Measurements from ENCODE around the gene CEMIP.

Gene CEMIP

DNA sequence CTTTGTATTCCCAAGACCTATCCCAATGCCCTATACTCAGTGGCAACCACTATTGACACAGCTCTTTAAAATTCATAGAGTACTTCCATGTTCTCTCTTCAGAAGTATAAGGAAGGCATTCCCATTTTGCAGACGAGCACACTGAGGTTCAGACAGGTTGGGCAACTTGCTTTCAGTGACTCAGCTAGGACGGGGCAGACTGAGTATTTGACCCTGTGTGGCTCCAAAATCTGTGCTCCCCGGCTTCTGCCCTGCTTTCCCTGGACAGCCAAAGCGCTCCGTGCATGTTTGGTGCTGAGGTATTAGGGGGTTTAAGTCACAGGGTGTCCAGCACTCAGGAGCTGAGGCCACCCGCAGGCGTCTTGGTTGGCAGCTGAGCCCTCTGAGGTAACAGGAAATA lies 59.5 kb downstream of the CEMIP start:
- no peaks in the 10 kb centered on the region for H3K36me3 ChIP-seq (ENCODE audit: control insufficient read depth in 1 of 2, insufficient read depth in 2 of 2, low read length in 2 of 2)
- H3K4me1 ChIP-seq (ENCODE audit: control insufficient read depth in 1 of 2, insufficient read depth in 2 of 2, low read length in 2 of 2): peaks cover 0 to 34% of the 10 kb centered on the region in 2 donors
- no peak overlapping the region for H3K4me3 ChIP-seq (ENCODE audit: low read depth in 1 of 2, low read length in 2 of 2)
- no peak overlapping the region for H3K27ac ChIP-seq (ENCODE audit: low read length)
- no peaks in the 10 kb centered on the region for H3K27me3 ChIP-seq (ENCODE audit: low read depth, low read length)
- no peaks in the 10 kb centered on the region for H3K9me3 ChIP-seq (ENCODE audit: control insufficient read depth in 1 of 2, low read length in 2 of 2)

DNA sequence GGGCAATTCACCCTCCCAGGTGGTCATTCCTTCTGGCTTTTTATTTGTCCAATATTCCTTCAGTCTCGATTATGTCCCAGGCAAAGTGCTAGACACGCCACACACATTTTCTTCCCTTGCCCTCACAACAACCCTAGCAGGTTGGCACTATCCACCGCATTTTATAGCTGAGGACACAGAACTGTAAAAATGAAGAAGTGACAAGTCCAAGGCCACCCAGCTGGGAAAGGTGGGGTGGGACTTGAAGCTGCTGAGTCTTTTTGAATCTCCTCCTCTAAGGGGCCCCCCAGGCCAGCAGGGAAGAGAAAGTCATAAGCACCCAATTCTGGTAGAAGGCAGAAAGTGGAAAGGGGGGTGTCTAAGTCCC lies 60.6 kb downstream of the CEMIP start:
- Histone ChIP-seq H3K4me3 (ENCODE audit: low read depth in 1 of 2, low read length in 2 of 2) (no peak overlapping the region), H3K27me3 (ENCODE audit: low read depth, low read length) (no peaks in the 10 kb centered on the region), H3K27ac (ENCODE audit: low read length) (no peak overlapping the region), H3K36me3 (ENCODE audit: control insufficient read depth in 1 of 2, insufficient read depth in 2 of 2, low read length in 2 of 2) (no peaks in the 10 kb centered on the region), H3K4me1 (ENCODE audit: control insufficient read depth in 1 of 2, insufficient read depth in 2 of 2, low read length in 2 of 2) (peaks cover 0 to 45% of the 10 kb centered on the region in 2 donors), H3K9me3 (ENCODE audit: control insufficient read depth in 1 of 2, low read length in 2 of 2) (no peaks in the 10 kb centered on the region)

DNA sequence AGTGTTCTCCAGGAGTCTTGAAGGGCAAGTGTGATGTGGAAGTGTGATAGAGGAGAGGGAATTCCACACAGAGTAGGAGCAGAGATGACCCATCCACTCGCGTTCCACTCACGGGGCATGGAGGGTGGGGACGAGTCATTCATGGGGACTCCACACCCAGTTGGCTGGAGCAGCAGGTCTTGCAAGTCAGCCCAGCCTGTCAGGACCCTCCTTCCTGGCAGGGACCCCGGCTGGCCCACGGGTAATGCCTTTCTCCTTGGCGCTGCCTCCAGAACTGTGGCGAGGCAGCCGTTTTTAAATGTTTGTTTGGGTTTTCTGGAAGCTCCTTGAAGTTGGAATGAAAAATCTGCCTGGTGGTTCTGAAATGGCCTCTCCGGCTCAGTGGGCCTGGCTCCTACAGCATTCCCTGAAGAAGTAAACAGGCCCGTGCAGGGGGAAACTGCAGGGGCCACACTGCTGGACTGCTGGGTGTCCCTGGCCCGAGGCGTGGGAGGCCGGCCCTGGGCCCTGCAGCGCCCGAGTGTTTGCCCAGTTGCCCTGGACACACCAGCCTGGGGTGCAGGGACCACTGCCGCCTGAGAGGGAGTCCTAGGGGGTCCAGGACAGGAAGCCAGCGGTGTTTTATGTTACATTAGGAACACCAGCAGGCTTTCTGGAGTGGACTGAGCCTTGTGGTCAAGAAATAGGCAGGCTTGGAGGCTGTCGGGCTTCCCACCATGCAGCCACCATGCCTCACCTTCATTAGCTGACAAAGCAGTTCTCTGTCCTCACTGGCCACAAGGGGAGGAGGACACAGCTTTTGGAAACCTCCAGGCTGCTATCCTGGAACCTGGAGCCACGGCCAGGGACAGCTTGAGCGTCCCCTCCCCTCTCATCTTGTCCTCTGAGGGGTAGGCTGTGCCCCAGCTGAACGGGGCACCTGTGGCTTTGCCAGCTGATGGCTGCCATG lies 61.3 kb downstream of the CEMIP start:
- Histone ChIP-seq H3K9me3 (ENCODE audit: control insufficient read depth in 1 of 2, low read length in 2 of 2) (no peaks in the 10 kb centered on the region), H3K4me1 (ENCODE audit: control insufficient read depth in 1 of 2, insufficient read depth in 2 of 2, low read length in 2 of 2) (peaks cover 0 to 42% of the 10 kb centered on the region in 2 donors), H3K36me3 (ENCODE audit: control insufficient read depth in 1 of 2, insufficient read depth in 2 of 2, low read length in 2 of 2) (no peaks in the 10 kb centered on the region), H3K27me3 (ENCODE audit: low read depth, low read length) (no peaks in the 10 kb centered on the region), H3K27ac (ENCODE audit: low read length) (no peak overlapping the region), H3K4me3 (ENCODE audit: low read depth in 1 of 2, low read length in 2 of 2) (no peak overlapping the region)

DNA sequence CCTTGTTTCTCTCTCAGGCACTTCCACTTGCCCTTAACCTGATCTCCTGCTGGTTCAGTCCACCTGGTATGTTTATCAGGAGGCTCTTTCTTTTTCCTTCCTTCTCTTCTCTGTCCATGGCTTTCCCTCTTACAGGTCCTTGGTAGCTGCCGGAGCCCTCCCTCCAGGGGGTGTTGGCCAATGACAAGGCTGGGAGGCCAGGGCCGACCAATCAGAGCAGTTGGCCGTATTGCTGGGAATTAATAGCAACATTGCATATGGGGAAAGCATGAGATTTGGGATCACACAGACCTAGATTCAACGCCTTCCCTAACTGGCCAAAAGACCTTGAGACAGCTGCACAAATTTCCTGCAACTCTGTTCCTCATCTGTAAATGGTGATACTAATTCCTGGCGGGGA lies 62.4 kb downstream of the CEMIP start:
- Histone ChIP-seq H3K9me3 (ENCODE audit: control insufficient read depth in 1 of 2, low read length in 2 of 2) (no peaks in the 10 kb centered on the region), H3K27me3 (ENCODE audit: low read depth, low read length) (no peaks in the 10 kb centered on the region), H3K27ac (ENCODE audit: low read length) (no peak overlapping the region), H3K4me3 (ENCODE audit: low read depth in 1 of 2, low read length in 2 of 2) (no peak overlapping the region), H3K36me3 (ENCODE audit: control insufficient read depth in 1 of 2, insufficient read depth in 2 of 2, low read length in 2 of 2) (no peaks in the 10 kb centered on the region), H3K4me1 (ENCODE audit: control insufficient read depth in 1 of 2, insufficient read depth in 2 of 2, low read length in 2 of 2) (peaks cover 0 to 42% of the 10 kb centered on the region in 2 donors)

DNA sequence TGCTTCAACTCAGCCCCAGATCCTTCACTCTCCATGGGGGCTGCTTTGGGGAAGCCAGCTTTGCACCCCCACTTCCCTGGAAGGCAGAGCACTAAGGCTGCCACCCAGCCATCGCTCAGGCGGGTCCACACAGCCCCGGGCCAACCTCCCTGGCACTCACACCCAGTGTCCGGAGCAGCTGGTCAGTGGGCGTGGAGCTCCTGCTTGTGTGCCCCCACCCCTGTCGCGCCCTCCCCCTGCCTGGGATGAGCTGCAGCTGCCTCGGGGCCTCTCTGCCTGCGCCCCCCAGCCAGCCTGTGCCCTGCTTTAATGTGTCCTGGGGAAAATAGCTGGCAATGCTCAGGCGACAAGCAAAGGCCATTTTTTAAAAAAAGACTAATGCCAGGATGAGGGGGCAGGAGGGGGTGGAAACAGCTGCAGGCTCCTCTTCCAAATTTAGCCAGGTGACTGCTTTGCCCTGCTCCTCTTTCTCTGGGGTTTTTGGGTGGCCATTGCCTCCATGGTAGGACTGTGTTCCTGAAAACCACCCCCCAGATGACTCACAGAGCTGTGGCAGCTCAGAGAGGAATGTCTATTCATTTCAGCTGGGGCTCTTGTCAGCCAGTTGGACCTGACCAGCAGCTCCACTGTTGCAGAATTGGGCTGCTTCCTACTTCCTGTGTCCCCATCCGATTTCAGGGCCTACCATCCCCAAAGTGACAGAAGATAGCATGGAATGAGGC lies 65.0 kb downstream of the CEMIP start:
- Histone ChIP-seq H3K9me3 (ENCODE audit: control insufficient read depth in 1 of 2, low read length in 2 of 2) (no peaks in the 10 kb centered on the region), H3K27ac (ENCODE audit: low read length) (no peak overlapping the region), H3K4me1 (ENCODE audit: control insufficient read depth in 1 of 2, insufficient read depth in 2 of 2, low read length in 2 of 2) (peaks cover 0 to 20% of the 10 kb centered on the region in 2 donors), H3K4me3 (ENCODE audit: low read depth in 1 of 2, low read length in 2 of 2) (no peak overlapping the region), H3K27me3 (ENCODE audit: low read depth, low read length) (no peaks in the 10 kb centered on the region), H3K36me3 (ENCODE audit: control insufficient read depth in 1 of 2, insufficient read depth in 2 of 2, low read length in 2 of 2) (no peaks in the 10 kb centered on the region)

DNA sequence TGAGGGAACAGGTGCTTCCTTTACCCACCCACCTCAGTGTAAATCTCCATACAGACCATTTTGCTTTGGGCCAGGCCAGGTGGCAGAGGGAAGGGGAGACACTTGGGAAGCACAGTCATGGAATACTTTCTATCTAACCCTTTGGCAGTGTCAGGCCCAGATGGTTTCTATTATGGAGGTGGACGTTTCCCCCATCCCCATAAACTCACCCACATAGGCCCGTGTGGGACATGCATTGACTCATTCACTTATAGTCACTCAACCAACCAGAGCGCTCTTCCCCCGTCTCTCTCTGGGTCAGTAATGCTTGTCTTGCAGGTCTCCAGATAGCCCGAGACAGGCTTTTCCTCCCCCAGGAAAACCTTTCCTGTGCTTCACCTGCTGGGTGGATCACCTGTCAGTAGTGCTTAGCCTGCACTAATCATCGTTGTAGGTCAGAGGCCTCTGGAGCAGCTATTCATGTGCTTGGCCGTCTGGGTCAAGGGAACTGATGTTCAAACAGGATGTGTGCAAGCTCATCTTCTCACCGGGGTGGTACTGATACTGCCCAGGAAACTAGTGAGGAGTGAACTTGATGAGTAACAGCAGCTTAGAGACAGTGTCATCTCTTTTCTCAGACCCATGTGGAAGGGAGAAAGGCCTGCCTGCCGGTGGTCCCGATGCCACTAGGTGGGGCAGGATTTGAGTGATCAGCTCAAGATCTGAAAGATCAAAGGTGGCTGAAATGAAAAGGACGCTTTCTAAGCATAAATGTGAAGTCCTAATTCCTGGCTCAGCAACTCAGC lies 67.1 kb downstream of the CEMIP start:
- no peaks in the 10 kb centered on the region for H3K27me3 ChIP-seq (ENCODE audit: low read depth, low read length)
- no peak overlapping the region for H3K27ac ChIP-seq (ENCODE audit: low read length)
- no peaks in the 10 kb centered on the region for H3K36me3 ChIP-seq (ENCODE audit: control insufficient read depth in 1 of 2, insufficient read depth in 2 of 2, low read length in 2 of 2)
- peaks cover 0 to 12% of the 10 kb centered on the region in 2 donors for H3K4me1 ChIP-seq (ENCODE audit: control insufficient read depth in 1 of 2, insufficient read depth in 2 of 2, low read length in 2 of 2)
- H3K4me3 ChIP-seq (ENCODE audit: low read depth in 1 of 2, low read length in 2 of 2): no peak overlapping the region
- no peaks in the 10 kb centered on the region for H3K9me3 ChIP-seq (ENCODE audit: control insufficient read depth in 1 of 2, low read length in 2 of 2)

DNA sequence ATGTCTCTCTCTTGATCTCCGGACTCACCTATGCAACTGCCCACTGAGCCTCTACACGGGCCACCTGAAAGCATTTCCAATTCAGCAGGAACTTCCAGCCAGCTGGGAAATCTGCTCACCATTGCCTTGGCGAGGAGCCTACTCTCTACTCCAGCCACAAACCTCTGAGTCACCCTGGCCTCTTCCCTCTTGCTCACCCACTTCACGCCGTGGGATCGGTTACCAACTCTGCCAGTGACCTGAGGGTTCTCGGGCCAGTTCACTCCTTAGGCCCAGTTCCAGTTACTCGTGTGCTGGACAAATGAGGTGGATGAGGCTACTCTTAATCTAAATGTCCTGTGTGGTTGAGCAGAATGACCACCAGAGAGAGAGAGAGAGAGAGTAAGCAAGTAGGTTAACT lies 70.1 kb downstream of the CEMIP start:
- Histone ChIP-seq H3K27ac (ENCODE audit: low read length) (no peak overlapping the region), H3K4me3 (ENCODE audit: low read depth in 1 of 2, low read length in 2 of 2) (no peak overlapping the region), H3K27me3 (ENCODE audit: low read depth, low read length) (no peaks in the 10 kb centered on the region), H3K4me1 (ENCODE audit: control insufficient read depth in 1 of 2, insufficient read depth in 2 of 2, low read length in 2 of 2) (peaks cover 0 to 8% of the 10 kb centered on the region in 2 donors), H3K9me3 (ENCODE audit: control insufficient read depth in 1 of 2, low read length in 2 of 2) (no peaks in the 10 kb centered on the region), H3K36me3 (ENCODE audit: control insufficient read depth in 1 of 2, insufficient read depth in 2 of 2, low read length in 2 of 2) (no peaks in the 10 kb centered on the region)

DNA sequence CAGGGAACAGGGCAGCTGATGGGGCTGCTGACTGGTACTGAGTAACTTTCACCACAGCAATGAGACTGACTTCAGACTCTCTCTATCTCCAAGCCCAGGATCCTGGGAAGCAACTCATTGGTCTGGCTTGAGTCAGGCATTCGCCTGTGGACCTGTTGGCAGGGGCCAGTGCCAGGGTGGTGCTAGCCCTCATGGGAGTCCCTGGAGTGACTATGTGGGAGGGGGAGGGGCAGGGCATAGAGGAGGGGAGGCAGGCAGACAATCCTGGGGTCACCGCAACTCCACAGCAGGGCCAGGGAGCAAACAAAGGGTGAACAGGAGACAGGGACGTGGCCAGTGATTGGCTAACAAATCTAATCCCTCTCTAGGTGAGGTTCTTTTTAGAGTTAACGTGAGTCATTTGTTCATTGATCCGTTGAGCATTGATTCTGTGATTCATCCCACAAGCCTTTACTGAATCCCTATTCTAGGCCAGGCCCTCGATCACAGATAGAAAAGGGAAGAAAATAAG lies 71.8 kb downstream of the CEMIP start:
- Histone ChIP-seq H3K4me1 (ENCODE audit: control insufficient read depth in 1 of 2, insufficient read depth in 2 of 2, low read length in 2 of 2) (peaks cover 0 to 10% of the 10 kb centered on the region in 2 donors), H3K36me3 (ENCODE audit: control insufficient read depth in 1 of 2, insufficient read depth in 2 of 2, low read length in 2 of 2) (no peaks in the 10 kb centered on the region), H3K9me3 (ENCODE audit: control insufficient read depth in 1 of 2, low read length in 2 of 2) (no peaks in the 10 kb centered on the region), H3K27me3 (ENCODE audit: low read depth, low read length) (no peaks in the 10 kb centered on the region), H3K4me3 (ENCODE audit: low read depth in 1 of 2, low read length in 2 of 2) (no peak overlapping the region), H3K27ac (ENCODE audit: low read length) (no peak overlapping the region)

DNA sequence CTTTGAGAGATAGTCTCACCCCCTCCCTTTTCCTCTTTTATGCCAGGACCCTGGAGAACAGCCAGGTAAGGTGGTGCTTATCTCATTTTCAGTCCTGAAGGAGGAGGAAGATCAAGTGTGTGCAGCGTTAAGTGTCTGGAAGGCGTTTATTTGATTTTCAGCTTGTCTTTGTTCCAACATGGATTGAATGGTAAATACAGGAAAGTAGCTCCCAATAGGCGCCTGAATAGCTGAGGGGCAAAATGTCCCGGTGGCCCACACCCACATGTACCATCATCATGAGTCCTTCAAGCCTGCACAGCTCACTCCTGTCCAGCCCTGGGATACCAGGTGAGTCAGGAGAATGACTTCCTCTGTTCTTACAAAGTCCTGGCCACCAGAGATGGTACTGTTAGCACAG lies 73.5 kb downstream of the CEMIP start:
- Histone ChIP-seq H3K27ac (ENCODE audit: low read length) (no peak overlapping the region), H3K27me3 (ENCODE audit: low read depth, low read length) (no peaks in the 10 kb centered on the region), H3K4me1 (ENCODE audit: control insufficient read depth in 1 of 2, insufficient read depth in 2 of 2, low read length in 2 of 2) (peaks cover 0 to 27% of the 10 kb centered on the region in 2 donors), H3K4me3 (ENCODE audit: low read depth in 1 of 2, low read length in 2 of 2) (no peak overlapping the region), H3K9me3 (ENCODE audit: control insufficient read depth in 1 of 2, low read length in 2 of 2) (no peaks in the 10 kb centered on the region), H3K36me3 (ENCODE audit: control insufficient read depth in 1 of 2, insufficient read depth in 2 of 2, low read length in 2 of 2) (no peaks in the 10 kb centered on the region)

DNA sequence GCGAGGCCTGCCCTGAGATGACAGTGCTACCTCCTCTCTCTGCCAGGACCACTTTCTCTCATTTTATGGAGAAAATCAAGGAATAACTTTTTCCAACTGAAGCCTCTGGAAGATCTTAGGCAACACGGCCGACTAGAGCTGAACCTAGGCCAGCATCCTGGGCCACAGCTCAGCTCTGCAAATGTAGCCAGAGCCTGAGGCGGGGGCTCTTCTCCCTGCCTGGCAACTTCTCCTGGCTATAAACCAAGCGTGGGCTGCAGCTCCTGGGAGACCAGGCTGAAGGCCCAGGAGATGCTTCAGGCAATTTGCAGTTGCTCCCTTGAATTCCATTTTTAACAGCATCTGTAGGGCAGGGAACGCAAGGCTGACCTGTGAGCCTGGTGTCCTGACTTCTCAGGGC lies 74.9 kb downstream of the CEMIP start:
- H3K27ac ChIP-seq (ENCODE audit: low read length): no peak overlapping the region
- H3K4me3 ChIP-seq (ENCODE audit: low read depth in 1 of 2, low read length in 2 of 2): no peak overlapping the region
- no peaks in the 10 kb centered on the region for H3K36me3 ChIP-seq (ENCODE audit: control insufficient read depth in 1 of 2, insufficient read depth in 2 of 2, low read length in 2 of 2)
- no peaks in the 10 kb centered on the region for H3K9me3 ChIP-seq (ENCODE audit: control insufficient read depth in 1 of 2, low read length in 2 of 2)
- H3K27me3 ChIP-seq (ENCODE audit: low read depth, low read length): no peaks in the 10 kb centered on the region
- H3K4me1 ChIP-seq (ENCODE audit: control insufficient read depth in 1 of 2, insufficient read depth in 2 of 2, low read length in 2 of 2): peaks cover 0 to 27% of the 10 kb centered on the region in 2 donors

DNA sequence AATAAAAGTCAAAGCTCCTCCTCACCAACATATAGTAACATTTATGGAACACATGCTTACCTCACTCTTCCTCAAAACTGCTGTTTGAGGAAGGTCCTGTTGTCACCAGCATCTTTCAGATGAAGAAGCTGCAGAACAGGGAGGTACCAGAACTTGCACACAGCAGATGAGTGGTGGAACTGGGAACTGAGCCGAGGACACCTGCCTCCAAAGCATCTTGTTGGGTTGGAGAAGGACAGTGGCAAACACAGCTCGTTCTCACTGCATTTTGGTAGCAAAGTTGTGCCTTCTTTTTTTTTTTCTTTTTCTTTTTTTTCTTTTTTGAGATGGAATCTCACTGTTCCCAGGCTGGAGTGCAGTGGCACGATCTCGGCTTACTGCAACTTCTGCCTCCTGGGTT lies 76.0 kb downstream of the CEMIP start:
- Histone ChIP-seq H3K27ac (ENCODE audit: low read length) (no peak overlapping the region), H3K27me3 (ENCODE audit: low read depth, low read length) (no peaks in the 10 kb centered on the region), H3K9me3 (ENCODE audit: control insufficient read depth in 1 of 2, low read length in 2 of 2) (no peaks in the 10 kb centered on the region), H3K36me3 (ENCODE audit: control insufficient read depth in 1 of 2, insufficient read depth in 2 of 2, low read length in 2 of 2) (no peaks in the 10 kb centered on the region), H3K4me1 (ENCODE audit: control insufficient read depth in 1 of 2, insufficient read depth in 2 of 2, low read length in 2 of 2) (peaks cover 0 to 27% of the 10 kb centered on the region in 2 donors), H3K4me3 (ENCODE audit: low read depth in 1 of 2, low read length in 2 of 2) (no peak overlapping the region)
